Hippocampal formation (tissue), 2 donors: ENCODE data around the gene SIGLEC1.

ENCODE experiments used
- DNase-seq, 2 donors: peaks; one replicate each; lab custom pipeline; 2025; lab: John Stamatoyannopoulos, UW

SIGLEC1 gene

GRCh38 chr20:3712279-3712873 is at the start of gene SIGLEC1:
SIGLEC1 (minus strand) TSS chr20:3712600; CDS start chr20:3707128, 5,472 bp downstream.
- peak in 1 of 2 donors; percentile 31 for DNase-seq

- no peak for DNase-seq
Observed at GRCh38 chr20:3760655-3761348, 48.4 kb upstream of the SIGLEC1 start.

GRCh38 chr20:3759884-3760283 is 47.5 kb upstream of the SIGLEC1 start:
- DNase-seq: no peak

- no peak for DNase-seq
Observed at GRCh38 chr20:3759316-3759823, 47.0 kb upstream of the SIGLEC1 start.

- DNase-seq: no peak
Observed at GRCh38 chr20:3758566-3758965, 46.2 kb upstream of the SIGLEC1 start.

GRCh38 chr20:3757268-3757667 is 44.9 kb upstream of the SIGLEC1 start:
- no peak for DNase-seq

- DNase-seq: no peak
Observed at GRCh38 chr20:3755814-3756480, 43.5 kb upstream of the SIGLEC1 start.

GRCh38 chr20:3755269-3755668 is 42.9 kb upstream of the SIGLEC1 start:
- no peak for DNase-seq

GRCh38 chr20:3754276-3754630 is 41.9 kb upstream of the SIGLEC1 start:
- DNase-seq: no peak

- DNase-seq: no peak
Observed at GRCh38 chr20:3753501-3754275, 41.3 kb upstream of the SIGLEC1 start.

GRCh38 chr20:3753098-3753497 is 40.7 kb upstream of the SIGLEC1 start:
- peak; percentile 23 to 51 for DNase-seq

GRCh38 chr20:3752386-3752759 is 40.0 kb upstream of the SIGLEC1 start:
- DNase-seq: no peak

GRCh38 chr20:3751675-3752385 is 39.4 kb upstream of the SIGLEC1 start:
- DNase-seq: no peak

- no peak for DNase-seq
Observed at GRCh38 chr20:3751305-3751674, 38.9 kb upstream of the SIGLEC1 start.

GRCh38 chr20:3749689-3750531 is 37.5 kb upstream of the SIGLEC1 start:
- DNase-seq: no peak

GRCh38 chr20:3749087-3749688 is 36.8 kb upstream of the SIGLEC1 start:
- no peak for DNase-seq

GRCh38 chr20:3748073-3748472 is 35.7 kb upstream of the SIGLEC1 start:
- DNase-seq: no peak

- no peak for DNase-seq
Observed at GRCh38 chr20:3747471-3747870, 35.1 kb upstream of the SIGLEC1 start.

- DNase-seq: no peak
Observed at GRCh38 chr20:3745686-3746173, 33.3 kb upstream of the SIGLEC1 start.
